ENCODE data around the gene FXYD4. TPM values are rescaled to one million over a fixed set of nuclear protein-coding genes. Genes with fewer than 3 reads are reported as not detected.

Gene FXYD4
- total RNA-seq, 6 experiments from 2014 or later, result not detected

DNA sequence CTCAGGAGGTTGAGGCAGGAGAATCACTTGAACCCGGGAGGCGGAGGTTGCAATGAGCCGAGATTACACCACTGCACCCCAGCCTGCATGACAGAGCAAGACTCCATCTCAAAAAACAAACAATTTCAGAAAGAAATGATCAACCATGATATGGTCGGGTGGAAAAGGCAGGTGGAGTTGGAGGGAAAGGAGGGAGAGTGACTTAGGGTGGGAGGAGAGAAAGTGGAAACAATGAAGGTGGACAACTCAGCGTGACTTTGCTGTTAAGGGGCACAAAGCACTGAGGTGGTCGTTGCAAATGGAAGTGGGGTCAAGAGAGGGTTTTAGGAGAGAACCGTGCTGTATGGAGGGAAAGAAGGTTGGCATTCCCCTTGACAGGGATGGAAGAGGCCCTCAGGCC, 30.0 kb upstream of the FXYD4 start:
- Mint-ChIP-seq H3K4me3 (no peak overlapping the region), H3K27ac (no peak overlapping the region), H3K4me1 (ENCODE audit: low read depth) (peaks cover 19% of the 10 kb centered on the region; the same call in 1 of the 2 replicates), H3K27me3 (ENCODE audit: insufficient read depth) (peaks cover 25% of the 10 kb centered on the region), H3K36me3 (ENCODE audit: low read depth) (no peaks in the 10 kb centered on the region), H3K9me3 (no peaks in the 10 kb centered on the region)
- no peak for DNase-seq
- TF ChIP-seq, protein P1, sequence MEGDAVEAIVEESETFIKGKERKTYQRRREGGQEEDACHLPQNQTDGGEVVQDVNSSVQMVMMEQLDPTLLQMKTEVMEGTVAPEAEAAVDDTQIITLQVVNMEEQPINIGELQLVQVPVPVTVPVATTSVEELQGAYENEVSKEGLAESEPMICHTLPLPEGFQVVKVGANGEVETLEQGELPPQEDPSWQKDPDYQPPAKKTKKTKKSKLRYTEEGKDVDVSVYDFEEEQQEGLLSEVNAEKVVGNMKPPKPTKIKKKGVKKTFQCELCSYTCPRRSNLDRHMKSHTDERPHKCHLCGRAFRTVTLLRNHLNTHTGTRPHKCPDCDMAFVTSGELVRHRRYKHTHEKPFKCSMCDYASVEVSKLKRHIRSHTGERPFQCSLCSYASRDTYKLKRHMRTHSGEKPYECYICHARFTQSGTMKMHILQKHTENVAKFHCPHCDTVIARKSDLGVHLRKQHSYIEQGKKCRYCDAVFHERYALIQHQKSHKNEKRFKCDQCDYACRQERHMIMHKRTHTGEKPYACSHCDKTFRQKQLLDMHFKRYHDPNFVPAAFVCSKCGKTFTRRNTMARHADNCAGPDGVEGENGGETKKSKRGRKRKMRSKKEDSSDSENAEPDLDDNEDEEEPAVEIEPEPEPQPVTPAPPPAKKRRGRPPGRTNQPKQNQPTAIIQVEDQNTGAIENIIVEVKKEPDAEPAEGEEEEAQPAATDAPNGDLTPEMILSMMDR (IDR thresholded peaks at IDR 0.05), result no peak

DNA sequence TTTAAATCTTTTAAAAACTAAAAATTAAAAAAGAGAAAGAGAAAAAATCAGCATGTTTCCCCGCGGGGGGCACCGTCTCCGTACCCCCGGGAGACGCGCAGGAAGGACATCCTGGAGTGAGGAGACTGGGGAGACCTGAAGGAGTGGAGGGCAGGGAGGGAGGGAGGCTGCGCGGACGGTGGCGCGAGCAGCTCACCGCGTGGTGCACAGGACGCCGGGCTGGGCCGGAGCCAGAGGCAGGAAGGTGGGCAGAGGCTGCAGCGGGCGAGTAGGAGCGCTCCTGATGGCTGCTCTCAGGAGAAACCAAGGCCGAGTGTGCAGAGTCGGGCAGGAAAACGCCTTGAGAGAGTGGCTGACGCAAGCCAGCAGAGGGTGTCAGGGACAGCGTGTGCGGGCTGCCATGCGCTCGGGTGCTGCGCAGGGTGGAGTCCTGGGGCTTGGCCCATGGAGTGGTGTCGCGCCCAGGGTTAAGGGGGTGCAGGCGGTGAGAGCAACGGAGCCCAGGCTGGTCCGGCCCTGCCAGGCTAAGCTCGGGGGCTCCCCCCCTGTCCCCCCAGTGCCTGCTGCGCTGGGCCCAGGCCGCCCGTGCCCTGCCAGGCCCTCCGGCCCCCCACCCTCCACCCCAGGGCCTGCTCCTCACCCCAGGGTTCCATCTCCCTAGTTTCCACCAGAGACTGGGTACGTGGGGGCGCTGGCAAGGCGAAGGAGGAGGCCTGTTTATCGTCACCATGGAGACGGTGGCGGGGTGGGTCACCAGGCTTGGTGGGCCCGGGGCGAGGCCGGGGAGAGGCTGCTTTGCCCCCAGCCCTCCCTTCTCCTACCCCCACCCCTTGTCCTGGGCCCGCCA, 28.9 kb upstream of the FXYD4 start:
- TF ChIP-seq, protein P1 (IDR thresholded peaks at IDR 0.05), result no peak
- no peak overlapping the region for H3K4me3 Mint-ChIP-seq
- DNase-seq, result no peak
- H3K9me3 Mint-ChIP-seq, result no peaks in the 10 kb centered on the region
- H3K27me3 Mint-ChIP-seq (ENCODE audit: insufficient read depth), result peaks cover 17% of the 10 kb centered on the region
- H3K36me3 Mint-ChIP-seq (ENCODE audit: low read depth), result no peaks in the 10 kb centered on the region
- H3K4me1 Mint-ChIP-seq (ENCODE audit: low read depth), result peaks cover 13% of the 10 kb centered on the region; the same call in 1 of the 2 replicates
- H3K27ac Mint-ChIP-seq, result no peak overlapping the region

DNA sequence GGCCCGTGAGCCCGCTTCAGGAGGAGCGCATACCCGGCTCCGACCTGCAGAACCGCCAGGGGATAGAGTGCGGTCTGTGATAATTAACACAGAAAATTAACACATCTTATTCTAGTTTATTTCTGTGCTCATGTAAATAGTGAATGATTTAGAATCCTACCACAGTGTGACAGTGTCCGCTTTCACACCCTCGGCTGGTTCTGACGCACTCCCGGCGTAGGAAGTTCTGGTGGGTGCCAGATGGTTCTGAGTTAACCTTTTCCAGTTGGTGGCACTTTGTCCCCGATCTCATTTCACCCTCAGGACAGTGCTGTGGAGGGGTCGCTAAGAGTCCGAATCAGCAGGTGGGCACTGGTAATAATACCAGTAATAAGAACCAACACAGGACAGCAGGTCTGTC, 28.3 kb upstream of the FXYD4 start:
- H3K27me3 Mint-ChIP-seq (ENCODE audit: insufficient read depth), result peaks cover 15% of the 10 kb centered on the region
- H3K27ac Mint-ChIP-seq, result no peak overlapping the region
- H3K4me3 Mint-ChIP-seq, result no peak overlapping the region
- H3K4me1 Mint-ChIP-seq (ENCODE audit: low read depth), result peaks cover 14% of the 10 kb centered on the region; the same call in 1 of the 2 replicates
- no peaks in the 10 kb centered on the region for H3K9me3 Mint-ChIP-seq
- no peak for DNase-seq
- TF ChIP-seq, protein P1 (IDR thresholded peaks at IDR 0.05), result no peak
- H3K36me3 Mint-ChIP-seq (ENCODE audit: low read depth), result no peaks in the 10 kb centered on the region

DNA sequence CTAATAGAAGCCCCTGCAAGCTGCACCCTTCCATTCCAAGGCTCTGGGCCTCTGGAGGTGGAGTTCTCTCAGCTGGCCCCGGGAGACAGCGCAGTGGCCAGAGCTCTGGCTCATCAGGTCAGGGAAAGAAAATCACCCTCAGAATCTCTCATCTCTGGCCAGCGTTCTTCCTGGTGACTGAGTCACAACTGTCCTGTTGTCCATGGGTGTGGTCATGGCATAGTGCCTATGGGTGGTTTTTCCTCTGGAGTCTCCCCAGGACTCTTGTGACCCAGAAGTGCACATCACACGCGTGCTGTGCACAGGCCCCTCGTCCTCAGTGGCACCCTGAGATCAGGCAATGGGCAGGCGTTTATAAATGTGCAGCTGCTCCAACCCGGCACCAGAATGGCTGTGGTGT, 27.4 kb upstream of the FXYD4 start:
- H3K27me3 Mint-ChIP-seq (ENCODE audit: insufficient read depth), result peaks cover 15% of the 10 kb centered on the region
- H3K27ac Mint-ChIP-seq, result no peak overlapping the region
- TF ChIP-seq, protein P1 (IDR thresholded peaks at IDR 0.05), result no peak
- peaks cover 20% of the 10 kb centered on the region; the same call in 1 of the 2 replicates for H3K4me1 Mint-ChIP-seq (ENCODE audit: low read depth)
- H3K4me3 Mint-ChIP-seq, result no peak overlapping the region
- no peaks in the 10 kb centered on the region for H3K9me3 Mint-ChIP-seq
- no peak for DNase-seq
- no peaks in the 10 kb centered on the region for H3K36me3 Mint-ChIP-seq (ENCODE audit: low read depth)

DNA sequence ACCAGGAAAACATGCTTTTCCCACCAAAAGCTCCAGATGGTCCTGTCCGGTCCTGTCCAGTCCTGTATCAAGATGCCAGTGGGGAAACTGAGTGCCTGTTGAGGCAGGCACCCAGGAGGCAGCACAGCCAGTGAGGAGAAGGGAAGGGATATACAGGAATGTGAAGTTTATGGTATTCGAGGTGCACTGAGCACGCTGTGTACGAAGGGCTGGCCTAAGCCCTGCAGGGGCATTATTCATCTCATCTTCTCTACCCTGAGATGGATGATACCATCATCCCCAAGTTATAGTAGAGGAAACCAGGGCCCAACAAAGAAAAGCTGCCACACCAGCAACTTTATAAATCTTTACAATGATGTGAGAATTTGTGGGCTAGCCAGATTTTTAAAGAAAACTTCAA, 23.4 kb upstream of the FXYD4 start:
- TF ChIP-seq, protein P1 (IDR thresholded peaks at IDR 0.05), result no peak
- Mint-ChIP-seq H3K4me1 (ENCODE audit: low read depth) (peaks cover 14% of the 10 kb centered on the region; the same call in 1 of the 2 replicates), H3K27me3 (ENCODE audit: insufficient read depth) (peaks cover 24% of the 10 kb centered on the region), H3K9me3 (no peaks in the 10 kb centered on the region), H3K36me3 (ENCODE audit: low read depth) (no peaks in the 10 kb centered on the region), H3K4me3 (no peak overlapping the region), H3K27ac (no peak overlapping the region)
- DNase-seq, result no peak
